ENCODE data around the gene SEMA4D. TPM values are rescaled to one million over a fixed set of nuclear protein-coding genes. Genes with fewer than 3 reads are reported as not detected.
A peak's percentile ranks its signal among the peaks of the same experiment; 100 is the strongest.

SEMA4D gene
- total and polyA plus RNA-seq, 9 of the 15 experiments (the other 6 are each of a cell fraction or from before 2014, with no cell fraction given), result 0.38 to 5.1 (median 1.8) TPM

DNA sequence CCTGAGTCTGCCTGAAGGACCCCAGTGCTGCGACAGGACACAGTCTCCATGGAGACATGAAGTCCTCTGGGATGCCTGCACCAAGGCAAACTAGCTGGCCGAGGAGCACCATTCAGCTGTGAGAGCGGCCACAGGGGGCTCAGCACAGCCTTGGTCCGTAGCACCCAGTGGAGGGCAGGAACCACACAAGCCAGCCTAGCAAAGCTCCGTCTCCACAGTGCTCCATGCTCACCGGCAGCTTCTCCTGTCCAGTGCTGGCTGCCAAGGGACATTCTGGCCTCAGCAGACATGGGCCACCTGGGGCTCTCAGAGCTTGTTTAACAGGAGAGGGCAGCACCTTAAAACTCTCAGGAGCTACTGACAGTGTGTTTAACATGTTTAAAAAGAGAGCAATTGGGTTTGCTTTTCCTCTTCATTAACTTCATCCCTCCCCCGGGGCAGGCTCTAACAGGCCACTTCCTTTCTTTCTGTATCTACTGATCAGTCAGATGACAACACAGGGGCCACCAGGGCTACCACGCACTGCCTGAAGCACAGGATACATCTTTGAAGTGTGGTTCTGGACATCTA is 122.6 kb downstream of the SEMA4D start (continued):
- TF ChIP-seq, protein P1, sequence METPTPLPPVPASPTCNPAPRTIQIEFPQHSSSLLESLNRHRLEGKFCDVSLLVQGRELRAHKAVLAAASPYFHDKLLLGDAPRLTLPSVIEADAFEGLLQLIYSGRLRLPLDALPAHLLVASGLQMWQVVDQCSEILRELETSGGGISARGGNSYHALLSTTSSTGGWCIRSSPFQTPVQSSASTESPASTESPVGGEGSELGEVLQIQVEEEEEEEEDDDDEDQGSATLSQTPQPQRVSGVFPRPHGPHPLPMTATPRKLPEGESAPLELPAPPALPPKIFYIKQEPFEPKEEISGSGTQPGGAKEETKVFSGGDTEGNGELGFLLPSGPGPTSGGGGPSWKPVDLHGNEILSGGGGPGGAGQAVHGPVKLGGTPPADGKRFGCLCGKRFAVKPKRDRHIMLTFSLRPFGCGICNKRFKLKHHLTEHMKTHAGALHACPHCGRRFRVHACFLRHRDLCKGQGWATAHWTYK (CRISPR knock-in tag; IDR thresholded peaks at IDR 0.05), result peak; percentile 64; the same call in 1 of the 2 replicates
- TF ChIP-seq ILK (tag; IDR thresholded peaks at IDR 0.05; ENCODE audit: borderline replicate concordance, low read depth) (no peak), DDX20 (tag; IDR thresholded peaks at IDR 0.05; ENCODE audit: low read depth) (no peak), DMBX1 (CRISPR knock-in tag; IDR thresholded peaks at IDR 0.05; ENCODE audit: borderline replicate concordance) (no peak), PHTF2 (CRISPR knock-in tag; IDR thresholded peaks at IDR 0.05) (no peak), GABPA (tag; conservative IDR thresholded peaks at IDR 0.05; ENCODE audit: low read depth) (peak; percentile 44), ZNF589 (CRISPR knock-in tag; IDR thresholded peaks at IDR 0.05; ENCODE audit: low read depth) (no peak), ZNF324 (CRISPR knock-in tag; IDR thresholded peaks at IDR 0.05) (no peak), ZNF696 (CRISPR knock-in tag; conservative IDR thresholded peaks at IDR 0.05) (no peak), CAMTA2 (CRISPR knock-in tag; conservative IDR thresholded peaks at IDR 0.05) (no peak), SPI1 (IDR thresholded peaks at IDR 0.05; ENCODE audit: borderline replicate concordance, low read depth, low read length) (peak; percentile 52; the same call in 1 of the 2 replicates), ZNF121 (CRISPR knock-in tag; conservative IDR thresholded peaks at IDR 0.05) (no peak), MAFF (IDR thresholded peaks at IDR 0.05; ENCODE audit: low read length) (no peak)
- TF ChIP-seq, protein P2, sequence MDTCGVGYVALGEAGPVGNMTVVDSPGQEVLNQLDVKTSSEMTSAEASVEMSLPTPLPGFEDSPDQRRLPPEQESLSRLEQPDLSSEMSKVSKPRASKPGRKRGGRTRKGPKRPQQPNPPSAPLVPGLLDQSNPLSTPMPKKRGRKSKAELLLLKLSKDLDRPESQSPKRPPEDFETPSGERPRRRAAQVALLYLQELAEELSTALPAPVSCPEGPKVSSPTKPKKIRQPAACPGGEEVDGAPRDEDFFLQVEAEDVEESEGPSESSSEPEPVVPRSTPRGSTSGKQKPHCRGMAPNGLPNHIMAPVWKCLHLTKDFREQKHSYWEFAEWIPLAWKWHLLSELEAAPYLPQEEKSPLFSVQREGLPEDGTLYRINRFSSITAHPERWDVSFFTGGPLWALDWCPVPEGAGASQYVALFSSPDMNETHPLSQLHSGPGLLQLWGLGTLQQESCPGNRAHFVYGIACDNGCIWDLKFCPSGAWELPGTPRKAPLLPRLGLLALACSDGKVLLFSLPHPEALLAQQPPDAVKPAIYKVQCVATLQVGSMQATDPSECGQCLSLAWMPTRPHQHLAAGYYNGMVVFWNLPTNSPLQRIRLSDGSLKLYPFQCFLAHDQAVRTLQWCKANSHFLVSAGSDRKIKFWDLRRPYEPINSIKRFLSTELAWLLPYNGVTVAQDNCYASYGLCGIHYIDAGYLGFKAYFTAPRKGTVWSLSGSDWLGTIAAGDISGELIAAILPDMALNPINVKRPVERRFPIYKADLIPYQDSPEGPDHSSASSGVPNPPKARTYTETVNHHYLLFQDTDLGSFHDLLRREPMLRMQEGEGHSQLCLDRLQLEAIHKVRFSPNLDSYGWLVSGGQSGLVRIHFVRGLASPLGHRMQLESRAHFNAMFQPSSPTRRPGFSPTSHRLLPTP (IDR thresholded peaks at IDR 0.05; ENCODE audit: borderline replicate concordance, extremely low read depth, insufficient read length), result no peak

Data from K562 (cell line).